SK-MEL-5 (cell line): ENCODE measurements around the gene RASD1. TPM values are rescaled to one million over a fixed set of nuclear protein-coding genes. Genes with fewer than 3 reads are reported as not detected.

Source experiments
- DNase-seq: peaks from one replicate; pipeline ENCODE4 v3.0.0-alpha.2; 2016; ENCODE audit warnings: low read depth, low spot score
- in situ Hi-C: cut with HindIII; loops from 2 replicates; pipeline ENCODE4 v1.10.0; 2016; ENCODE audit warnings: low sequenced_read_pairs, high pct_unique_total_duplicates, low pct_unique_long_range_greater_than_20kb
- total RNA-seq: library from RNA; depleted of rRNA; stranded (reverse); fragments of >200 nt; shearing (Covaris generic); gene quantifications from 2 replicates; pipeline ENCODE4 v1.2.3, GENCODE V29; 2014

RASD1 gene
- total RNA-seq, 1 experiment from 2014 or later, result 73.8 TPM

DNA sequence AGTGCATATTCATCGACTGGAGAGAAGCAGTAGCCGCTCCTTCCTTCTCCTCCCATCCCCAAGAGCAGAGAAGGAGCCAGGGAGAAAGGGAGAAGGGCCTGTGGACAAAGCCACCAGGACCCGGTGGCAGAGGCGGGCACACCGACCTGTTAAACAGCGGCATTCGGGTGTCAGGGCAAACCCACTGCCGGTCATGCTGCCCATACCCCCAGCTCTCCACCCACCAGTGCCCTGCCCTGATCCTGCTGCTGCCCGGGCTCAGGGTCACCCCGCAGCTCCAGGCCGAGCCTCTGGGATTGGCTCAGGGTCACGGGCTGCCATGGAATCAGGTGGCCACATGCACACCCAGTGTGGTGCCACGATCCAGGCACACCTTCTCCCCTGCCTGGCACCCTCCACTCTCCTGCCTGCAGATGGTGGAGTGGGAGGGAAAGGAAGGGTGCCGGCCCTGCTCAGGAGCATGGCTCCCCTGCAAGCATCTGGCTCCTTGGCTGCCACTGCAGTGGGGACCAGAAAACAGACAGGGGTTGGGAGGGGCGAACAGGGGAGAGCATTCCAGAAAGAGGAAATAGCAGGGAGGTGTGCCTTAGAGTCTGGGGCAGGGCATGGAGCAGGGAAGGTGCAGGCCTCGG lies 18.3 kb upstream of the RASD1 start:
- in situ Hi-C loops, result no loop called here
- DNase-seq, result no peak

DNA sequence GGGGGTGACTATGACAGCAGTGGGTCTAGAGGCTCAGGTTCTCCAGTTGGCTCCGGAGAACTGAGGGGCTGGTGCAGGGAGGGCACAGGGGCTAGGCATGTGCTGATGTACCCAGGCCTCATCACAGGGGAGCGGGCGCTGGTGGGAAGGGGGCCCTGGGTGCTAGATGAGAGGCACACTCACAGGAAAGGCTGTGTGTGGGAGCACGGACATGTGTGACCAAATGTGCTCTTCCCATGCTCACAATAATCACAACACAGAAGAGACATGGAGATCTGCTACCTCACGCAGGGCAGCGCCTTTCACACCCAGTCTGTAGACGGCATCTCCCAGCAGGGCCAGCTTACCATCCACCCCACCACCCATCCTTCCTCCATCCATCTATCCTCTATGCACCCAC lies 17.4 kb upstream of the RASD1 start:
- no peak for DNase-seq
- in situ Hi-C loops, result no loop called here

- in situ Hi-C loops, result no loop called here
These were observed 16.7 kb upstream of the RASD1 start for GRCh38 chr17:17512866-17513265.

DNA sequence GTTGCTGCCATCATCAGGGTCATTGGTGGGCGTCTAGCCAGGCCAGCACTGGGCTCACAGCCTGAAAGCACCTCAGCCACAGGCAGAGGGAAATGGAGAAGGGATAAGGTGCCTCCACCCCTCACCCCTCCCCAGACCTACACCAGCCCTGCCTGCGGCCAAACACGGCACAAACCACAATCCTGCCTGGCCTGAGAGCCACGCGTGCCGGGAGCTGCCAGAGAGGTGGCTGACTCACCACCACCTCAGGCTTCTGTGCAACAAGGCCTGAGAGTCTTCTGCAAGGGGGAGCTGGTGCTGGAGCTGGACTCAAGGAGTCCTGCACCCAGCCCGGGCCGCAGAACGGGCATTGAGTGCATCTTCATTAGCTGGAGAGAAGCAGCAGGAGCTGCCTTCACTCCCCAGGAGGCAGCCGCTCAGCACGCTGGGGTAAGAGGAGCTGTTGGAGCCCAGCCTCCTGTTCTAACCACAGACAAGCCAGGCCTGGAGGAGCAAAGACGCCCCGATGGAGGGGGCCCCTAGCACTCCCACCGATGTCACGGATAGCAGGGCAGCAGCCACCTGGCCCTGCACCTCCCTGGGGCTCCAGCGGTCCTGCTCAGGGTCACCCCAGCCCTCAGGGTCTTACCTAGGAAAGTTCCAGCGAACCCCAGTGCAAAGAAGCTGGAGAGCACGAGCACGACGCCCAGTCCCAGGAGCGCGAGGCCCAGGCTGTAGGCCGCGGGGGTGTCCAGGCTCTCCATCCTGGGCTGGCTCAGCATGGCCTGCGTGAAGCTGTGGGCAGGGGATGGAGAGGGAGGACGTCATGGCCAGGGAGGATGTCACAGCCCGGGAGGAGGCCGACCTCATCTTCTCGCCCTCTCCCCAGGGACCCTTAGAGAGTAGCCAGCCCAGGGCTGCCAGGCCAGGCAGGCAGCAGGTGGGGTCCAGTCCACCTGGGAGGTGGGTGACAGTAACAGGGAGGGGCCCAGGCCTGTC lies 16.0 kb upstream of the RASD1 start:
- in situ Hi-C loops, result no loop called here
- no peak for DNase-seq

More at GRCh38 chr17:17512866-17513265, 16.7 kb upstream of the RASD1 start:
- no peak for DNase-seq

- in situ Hi-C loops, result no loop called here
- no peak for DNase-seq
These were observed 15.1 kb upstream of the RASD1 start for GRCh38 chr17:17511293-17511741.

DNA sequence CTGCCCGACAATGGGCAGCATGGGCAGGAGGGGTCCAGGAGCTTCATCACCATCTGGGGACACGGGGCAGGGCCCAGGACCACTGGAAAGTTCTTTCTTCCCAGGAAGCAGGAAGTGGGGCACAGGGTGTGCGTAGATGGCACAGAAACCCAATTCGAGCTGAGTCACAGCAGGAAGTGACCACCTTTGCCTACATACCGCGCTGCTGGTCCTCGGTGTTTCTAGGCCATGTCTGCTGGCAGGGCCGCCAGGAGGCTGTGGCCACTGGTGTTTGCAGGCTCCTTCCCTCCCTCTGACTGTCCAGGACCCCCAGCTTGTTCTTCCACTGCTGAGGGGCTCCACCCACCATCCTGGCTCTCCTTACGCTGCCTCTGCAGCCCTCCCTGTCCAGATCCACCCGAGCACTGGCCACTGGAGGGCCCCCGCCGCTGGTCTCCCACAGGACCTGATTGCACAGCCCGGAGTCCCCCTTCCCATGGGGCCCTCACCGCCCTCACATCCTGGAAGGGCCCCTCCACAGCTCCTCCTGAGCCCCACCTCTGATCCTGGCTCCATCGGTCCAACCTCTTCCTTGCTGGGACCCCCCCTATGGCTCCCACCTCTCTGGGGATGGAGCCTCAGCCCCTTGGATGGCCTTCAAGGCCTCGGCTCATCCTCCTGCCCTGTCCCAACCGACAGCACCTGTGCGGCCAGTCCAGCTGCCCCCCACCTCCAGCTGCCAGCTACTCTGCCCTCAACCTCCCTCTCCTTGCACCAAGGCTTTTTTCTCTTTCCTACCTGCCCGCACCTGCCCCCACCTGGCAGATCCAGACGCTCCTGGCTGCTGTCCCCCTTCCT lies 14.5 kb upstream of the RASD1 start:
- in situ Hi-C loops, result no loop called here
- DNase-seq, result no peak

DNA sequence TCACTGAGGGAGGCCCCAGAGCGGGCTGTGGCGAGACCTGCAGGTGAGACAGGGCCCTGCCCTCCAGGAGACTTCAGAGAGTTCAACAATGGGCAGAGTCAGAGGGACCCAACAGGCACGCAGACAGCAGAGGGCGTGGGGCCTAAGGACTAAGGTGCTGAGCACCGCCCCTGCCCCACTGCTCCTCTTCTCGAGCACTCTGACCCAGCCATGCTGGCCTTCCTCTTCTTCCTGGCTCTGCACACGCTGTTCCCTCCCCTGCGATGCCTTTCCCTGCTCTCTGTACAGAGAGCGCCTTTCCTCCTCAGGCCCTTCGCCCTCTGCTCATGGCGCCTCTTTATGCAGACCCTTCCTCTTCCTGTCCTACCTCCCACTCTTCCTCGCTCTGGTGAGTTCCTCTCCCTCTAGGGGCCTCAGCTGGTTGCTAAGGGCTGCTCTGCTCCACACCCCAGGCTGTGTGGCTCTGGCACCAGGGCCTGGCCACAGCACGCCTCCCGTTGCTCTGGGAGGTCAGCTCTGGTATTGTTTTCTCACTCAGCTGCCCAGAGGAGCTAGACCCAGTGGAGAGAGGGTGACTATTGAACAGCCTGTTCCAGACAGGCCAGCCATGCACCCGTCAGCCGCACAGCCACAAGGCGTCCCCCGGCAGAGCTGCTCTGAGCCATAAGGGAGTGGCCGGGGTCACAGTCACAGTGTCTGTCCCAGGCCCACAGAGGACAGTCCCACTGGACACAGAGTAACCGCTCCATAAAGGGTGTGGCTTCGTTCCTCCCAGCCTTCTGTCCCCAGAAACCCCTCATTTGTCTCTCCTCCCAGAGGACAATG lies 13.6 kb upstream of the RASD1 start:
- DNase-seq, result no peak
- in situ Hi-C loops, result no loop called here

GRCh38 chr17:17508646-17509591 lies 12.7 kb upstream of the RASD1 start:
- in situ Hi-C loops, result no loop called here
- DNase-seq, result no peak

GRCh38 chr17:17508019-17508535 lies 11.9 kb upstream of the RASD1 start:
- in situ Hi-C loops, result no loop called here
- DNase-seq, result no peak

- no peak for DNase-seq
- in situ Hi-C loops, result no loop called here
These were observed 11.3 kb upstream of the RASD1 start for GRCh38 chr17:17507465-17508011.

DNA sequence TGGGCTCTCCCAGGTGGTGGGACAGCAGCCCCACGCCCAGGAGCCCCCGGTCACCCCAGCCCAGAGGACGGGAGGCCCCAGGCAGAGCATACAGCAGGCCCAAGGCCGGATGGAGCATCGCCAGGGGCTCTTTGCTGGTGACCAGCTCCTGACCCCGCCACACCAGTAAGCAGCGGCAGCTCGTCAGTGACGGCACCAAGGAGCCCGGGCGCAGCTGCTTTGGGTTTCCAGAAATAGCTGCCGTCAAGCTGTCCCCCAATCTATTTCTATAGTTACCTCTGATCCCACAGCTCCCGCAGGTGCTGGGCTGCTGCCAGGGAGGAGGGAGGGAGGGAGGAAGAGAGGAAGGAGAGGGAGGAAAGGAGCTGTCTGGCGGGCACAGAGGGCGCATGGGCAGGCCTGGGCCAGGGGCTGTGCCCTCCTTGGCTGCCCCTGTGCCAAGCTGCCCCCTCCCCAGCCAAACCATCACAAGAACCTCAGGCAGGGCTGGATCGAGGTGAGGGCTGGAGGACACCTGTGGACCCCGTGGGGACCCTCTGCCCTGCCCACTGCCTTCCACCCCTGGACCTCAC lies 10.8 kb upstream of the RASD1 start:
- DNase-seq, result no peak
- in situ Hi-C loops, result no loop called here

GRCh38 chr17:17506181-17506741 lies 10.1 kb upstream of the RASD1 start:
- in situ Hi-C loops, result no loop called here
- DNase-seq, result no peak

- DNase-seq, result no peak
- in situ Hi-C loops, result no loop called here
These were observed 9.5 kb upstream of the RASD1 start for GRCh38 chr17:17505610-17506171.

- DNase-seq, result no peak
- in situ Hi-C loops, result no loop called here
These were observed 9.0 kb upstream of the RASD1 start for GRCh38 chr17:17505151-17505550.
